Chondrocyte (in vitro differentiated cells): Measurements from ENCODE around the gene C1orf116. TPM values are rescaled to one million over a fixed set of nuclear protein-coding genes. Genes with fewer than 3 reads are reported as not detected.

ENCODE experiments used
- DNase-seq: peaks from one replicate; pipeline ENCODE4 v3.0.0; 2021; ENCODE audit warnings: mixed read lengths, low spot score
- H3K27ac Mint-ChIP-seq: one replicate; pipeline ENCODE4 v1.8.0; 2021; ENCODE audit warnings: mild to moderate bottlenecking, moderate library complexity, mixed read lengths; ENCODE audit not compliant: unreplicated experiment
- H3K27me3 Mint-ChIP-seq: 2 replicates; pipeline ENCODE4 v1.8.0; 2021; ENCODE audit warnings: low read depth, mixed read lengths
- H3K36me3 Mint-ChIP-seq: 2 replicates; pipeline ENCODE4 v1.8.0; 2021; ENCODE audit warnings: low read depth, mixed read lengths
- H3K4me1 Mint-ChIP-seq: 2 replicates; pipeline ENCODE4 v1.8.0; 2021; ENCODE audit warnings: low read depth, mild to moderate bottlenecking, mixed read lengths
- H3K4me3 Mint-ChIP-seq: one replicate; pipeline ENCODE4 v1.8.0; 2021; ENCODE audit warnings: mild to moderate bottlenecking, moderate library complexity, mixed read lengths; ENCODE audit not compliant: unreplicated experiment
- H3K9me3 Mint-ChIP-seq: 2 replicates; pipeline ENCODE4 v1.8.0; 2021; ENCODE audit warnings: low read depth, mixed read lengths
- CTCF ChIP-seq: fragments of 200-600 bp; sonication (generic); IDR thresholded peaks from 2 replicates; pipeline ENCODE4 v1.5.0; 2021; ENCODE audit warnings: antibody characterized with exemption, mild to moderate bottlenecking, moderate library complexity
- total RNA-seq: library from RNA; stranded (reverse); gene quantifications from 3 replicates; pipeline ENCODE4 v1.2.1, GENCODE V29; 2021

The C1orf116 gene
- total RNA-seq, 1 donor from 2014 or later = 0.07 TPM

- no peak for DNase-seq
- no peak for TF ChIP-seq CTCF
- Mint-ChIP-seq H3K36me3 (no peaks in the 10 kb centered on the region), H3K4me1 (peaks cover 42% of the 10 kb centered on the region), H3K27me3 (peaks cover 17% of the 10 kb centered on the region), H3K4me3 (no peak overlapping the region), H3K27ac (no peak overlapping the region), H3K9me3 (no peaks in the 10 kb centered on the region)
These were observed 5.3 kb downstream of the C1orf116 start for GRCh38 chr1:207027206-207027777.

GRCh38 chr1:207026104-207026534 is 6.4 kb downstream of the C1orf116 start:
- H3K4me1 Mint-ChIP-seq = peaks cover 51% of the 10 kb centered on the region
- no peaks in the 10 kb centered on the region for H3K9me3 Mint-ChIP-seq
- H3K27me3 Mint-ChIP-seq = peaks cover 5% of the 10 kb centered on the region
- no peak overlapping the region for H3K4me3 Mint-ChIP-seq
- no peak for TF ChIP-seq CTCF
- H3K36me3 Mint-ChIP-seq = no peaks in the 10 kb centered on the region
- no peak for DNase-seq
- H3K27ac Mint-ChIP-seq = peak overlapping the region; percentile 98

GRCh38 chr1:207025146-207025880 is 7.2 kb downstream of the C1orf116 start:
- H3K36me3 Mint-ChIP-seq = no peaks in the 10 kb centered on the region
- no peak for DNase-seq
- H3K27me3 Mint-ChIP-seq = peaks cover 3% of the 10 kb centered on the region
- peak overlapping the region; percentile 64 for H3K4me3 Mint-ChIP-seq
- no peaks in the 10 kb centered on the region for H3K9me3 Mint-ChIP-seq
- H3K27ac Mint-ChIP-seq = peak overlapping the region; percentile 98
- peaks cover 56% of the 10 kb centered on the region for H3K4me1 Mint-ChIP-seq
- no peak for TF ChIP-seq CTCF

- no peak for DNase-seq
These were observed 8.1 kb downstream of the C1orf116 start for GRCh38 chr1:207024202-207025145.

More at GRCh38 chr1:207024202-207025145, 8.1 kb downstream of the C1orf116 start:
- Mint-ChIP-seq H3K36me3 (no peaks in the 10 kb centered on the region), H3K4me1 (peaks cover 56% of the 10 kb centered on the region), H3K27ac (peak overlapping the region; percentile 98), H3K9me3 (no peaks in the 10 kb centered on the region), H3K27me3 (no peaks in the 10 kb centered on the region), H3K4me3 (peak overlapping the region; percentile 64)
- TF ChIP-seq CTCF = no peak
